Activated CD4-positive, alpha-beta T cell treated with anti-CD3 and anti-CD28 coated beads for 36 hours (primary cell): ENCODE measurements around the gene CBX2. TPM values are rescaled to one million over a fixed set of nuclear protein-coding genes. Genes with fewer than 3 reads are reported as not detected.

ENCODE experiments used
- ATAC-seq: fragments of 200-7000 bp; cut with Tn5 transposase; one replicate; pipeline ENCODE4 v1.10.0; 2021; ENCODE audit warnings: mild to moderate bottlenecking, moderate library complexity
- CTCF ChIA-PET: fragments of 350-600 bp; sonication (Branson Sonifier 250); formaldehyde crosslinking; loops from one replicate; lab custom pipeline; 2021; ENCODE audit warnings: antibody characterized with exemption; lab: Charles Lee
- POLR2A ChIA-PET: fragments of 350-600 bp; sonication (Branson Sonifier 250); formaldehyde crosslinking; loops from one replicate; lab custom pipeline; 2021; ENCODE audit warnings: antibody characterized with exemption, inconsistent platforms; lab: Charles Lee
- DNase-seq: peaks from one replicate; pipeline ENCODE4 v3.0.0-alpha.2; 2020
- H3K27ac Mint-ChIP-seq: one replicate; pipeline ENCODE4 v1.8.0; 2021; ENCODE audit warnings: mixed read lengths
- H3K27me3 Mint-ChIP-seq: one replicate; pipeline ENCODE4 v1.8.0; 2021; ENCODE audit warnings: mixed read lengths
- H3K36me3 Mint-ChIP-seq: one replicate; pipeline ENCODE4 v1.8.0; 2021; ENCODE audit warnings: low read depth, mixed read lengths
- H3K4me1 Mint-ChIP-seq: one replicate; pipeline ENCODE4 v1.8.0; 2021; ENCODE audit warnings: mixed read lengths
- H3K4me3 Mint-ChIP-seq: one replicate; pipeline ENCODE4 v1.8.0; 2021; ENCODE audit warnings: mild to moderate bottlenecking, moderate library complexity, mixed read lengths
- H3K9me3 Mint-ChIP-seq: one replicate; pipeline ENCODE4 v1.8.0; 2021; ENCODE audit warnings: low read depth, mixed read lengths
- intact Hi-C, 2 experiments: fragments of 100-400 bp; cut with DNase I in 1 of 2; cut with micrococcal nuclease in 1 of 2; formaldehyde crosslinking; loops; one replicate each; pipeline versions ENCODE4 v1.14.2 to v1.15.1; 2022 to 2024; cut with DNase I, micrococcal nuclease
- total RNA-seq, 2 experiments: library from RNA; stranded (reverse); gene quantifications; one replicate each; pipeline ENCODE4 v1.2.3, GENCODE V29; 2021

Gene CBX2
- total RNA-seq, 2 experiments from 2014 or later: 4.2 to 4.3 TPM

- H3K27ac Mint-ChIP-seq: no peak overlapping the region
- peaks cover 10% of the 10 kb centered on the region for H3K27me3 Mint-ChIP-seq
- peaks cover 8% of the 10 kb centered on the region for H3K4me1 Mint-ChIP-seq
- CTCF ChIA-PET: interaction anchor here (0.8 to 1.1 kb wide), 4 partner anchors 10 to 79 kb away, joined by 3 read pairs; partner anchors contain the start of gene CBX4
- DNase-seq: no peak
- no peak overlapping the region for H3K4me3 Mint-ChIP-seq
- intact Hi-C loops: no loop called here
- no peak for ATAC-seq
- POLR2A ChIA-PET: no interaction called here
- H3K9me3 Mint-ChIP-seq: no peaks in the 10 kb centered on the region
- no peaks in the 10 kb centered on the region for H3K36me3 Mint-ChIP-seq
These were observed 47.1 kb downstream of the CBX2 start for GRCh38 chr17:79824893-79825579.

- Mint-ChIP-seq H3K4me1 (peaks cover 8% of the 10 kb centered on the region), H3K4me3 (no peak overlapping the region), H3K27me3 (peaks cover 10% of the 10 kb centered on the region), H3K9me3 (no peaks in the 10 kb centered on the region), H3K36me3 (no peaks in the 10 kb centered on the region), H3K27ac (no peak overlapping the region)
- intact Hi-C loops: no loop called here
- ATAC-seq: no peak
- CTCF ChIA-PET: interaction anchor here (0.9 to 1.1 kb wide), 4 partner anchors 9 to 14 kb away, joined by 3 read pairs; partner anchors contain the start of gene CBX4
- POLR2A ChIA-PET: no interaction called here
- no peak for DNase-seq
These were observed 47.6 kb downstream of the CBX2 start for GRCh38 chr17:79825580-79825921.

- Mint-ChIP-seq H3K4me1 (peaks cover 8% of the 10 kb centered on the region), H3K27me3 (peaks cover 10% of the 10 kb centered on the region), H3K36me3 (no peaks in the 10 kb centered on the region), H3K27ac (no peak overlapping the region), H3K9me3 (no peaks in the 10 kb centered on the region), H3K4me3 (no peak overlapping the region)
- DNase-seq (no peak), ATAC-seq (no peak)
- CTCF ChIA-PET: interaction anchor here (0.9 to 1.1 kb wide), 2 partner anchors 8 to 9 kb away, joined by 3 read pairs; no protein-coding TSS in a partner anchor
- POLR2A ChIA-PET: no interaction called here
- intact Hi-C loops: no loop called here
These were observed 48.3 kb downstream of the CBX2 start for GRCh38 chr17:79826204-79826680.

GRCh38 chr17:79826841-79827578 lies 49.1 kb downstream of the CBX2 start:
- Mint-ChIP-seq H3K36me3 (no peaks in the 10 kb centered on the region), H3K27me3 (peaks cover 10% of the 10 kb centered on the region), H3K27ac (no peak overlapping the region), H3K4me3 (no peak overlapping the region), H3K9me3 (no peaks in the 10 kb centered on the region), H3K4me1 (peaks cover 8% of the 10 kb centered on the region)
- DNase-seq (no peak), ATAC-seq (no peak)
- ChIA-PET POLR2A (no interaction called here), CTCF (no interaction called here)
- intact Hi-C loops: no loop called here

GRCh38 chr17:79829004-79829403 lies 51.1 kb downstream of the CBX2 start:
- ATAC-seq (no peak), DNase-seq (no peak)
- Mint-ChIP-seq H3K4me1 (peaks cover 12% of the 10 kb centered on the region), H3K27me3 (peaks cover 10% of the 10 kb centered on the region), H3K36me3 (peaks cover 4% of the 10 kb centered on the region), H3K4me3 (no peak overlapping the region), H3K27ac (no peak overlapping the region), H3K9me3 (no peaks in the 10 kb centered on the region)
- ChIA-PET CTCF (interaction anchor here (1.0 kb wide), 1 partner anchor 19 kb away, joined by 3 read pairs; no protein-coding TSS in a partner anchor), POLR2A (interaction anchor here (0.5 kb wide), 1 partner anchor 437 kb away, joined by 5 read pairs; no protein-coding TSS in a partner anchor)
- intact Hi-C loops: no loop called here

- H3K36me3 Mint-ChIP-seq: peaks cover 4% of the 10 kb centered on the region
- peaks cover 12% of the 10 kb centered on the region for H3K4me1 Mint-ChIP-seq
- ATAC-seq: no peak
- DNase-seq: no peak
- H3K9me3 Mint-ChIP-seq: no peaks in the 10 kb centered on the region
- intact Hi-C loops: no loop called here
- ChIA-PET POLR2A (no interaction called here), CTCF (interaction anchor here (1.0 kb wide), 1 partner anchor 19 kb away, joined by 3 read pairs; no protein-coding TSS in a partner anchor)
- H3K4me3 Mint-ChIP-seq: no peak overlapping the region
- H3K27ac Mint-ChIP-seq: no peak overlapping the region
- peaks cover 8% of the 10 kb centered on the region for H3K27me3 Mint-ChIP-seq
These were observed 51.5 kb downstream of the CBX2 start for GRCh38 chr17:79829457-79829856.

- intact Hi-C loops: loop anchor here in 1 of 2 experiments (10.0 kb wide), 1 partner anchor 86 kb away; no protein-coding TSS in a partner anchor
- Mint-ChIP-seq H3K36me3 (peaks cover 11% of the 10 kb centered on the region), H3K27me3 (peaks cover 6% of the 10 kb centered on the region), H3K9me3 (no peaks in the 10 kb centered on the region), H3K4me1 (peaks cover 18% of the 10 kb centered on the region), H3K27ac (no peak overlapping the region), H3K4me3 (no peak overlapping the region)
- ChIA-PET POLR2A (no interaction called here), CTCF (interaction anchor here (0.6 kb wide), 1 partner anchor 68 kb away, joined by 3 read pairs; no protein-coding TSS in a partner anchor)
- DNase-seq (no peak), ATAC-seq (no peak)
These were observed 52.4 kb downstream of the CBX2 start for GRCh38 chr17:79830303-79830702.

GRCh38 chr17:79830763-79831264 lies 52.9 kb downstream of the CBX2 start:
- peaks cover 6% of the 10 kb centered on the region for H3K27me3 Mint-ChIP-seq
- H3K27ac Mint-ChIP-seq: no peak overlapping the region
- ATAC-seq (no peak), DNase-seq (no peak)
- peaks cover 18% of the 10 kb centered on the region for H3K4me1 Mint-ChIP-seq
- intact Hi-C loops: loop anchor here in 1 of 2 experiments (10.0 kb wide), 1 partner anchor 86 kb away; no protein-coding TSS in a partner anchor
- peaks cover 11% of the 10 kb centered on the region for H3K36me3 Mint-ChIP-seq
- CTCF ChIA-PET: interaction anchor here (0.6 kb wide), 1 partner anchor 68 kb away, joined by 3 read pairs; no protein-coding TSS in a partner anchor
- POLR2A ChIA-PET: interaction anchor here (0.7 kb wide), 1 partner anchor 19 kb away, joined by 3 read pairs; no protein-coding TSS in a partner anchor
- H3K4me3 Mint-ChIP-seq: no peak overlapping the region
- H3K9me3 Mint-ChIP-seq: no peaks in the 10 kb centered on the region

GRCh38 chr17:79831265-79832217 lies 53.6 kb downstream of the CBX2 start:
- H3K9me3 Mint-ChIP-seq: no peaks in the 10 kb centered on the region

More at GRCh38 chr17:79831265-79832217, 53.6 kb downstream of the CBX2 start:
- Mint-ChIP-seq H3K36me3 (peaks cover 11% of the 10 kb centered on the region), H3K27me3 (peaks cover 6% of the 10 kb centered on the region), H3K4me1 (peaks cover 13% of the 10 kb centered on the region), H3K27ac (no peak overlapping the region), H3K4me3 (no peak overlapping the region)
- DNase-seq (no peak), ATAC-seq (no peak)
- ChIA-PET CTCF (interaction anchor here (1.0 kb wide), 1 partner anchor 42 kb away, joined by 3 read pairs; no protein-coding TSS in a partner anchor), POLR2A (interaction anchor here (0.7 kb wide), 1 partner anchor 20 kb away, joined by 3 read pairs; no protein-coding TSS in a partner anchor)
- intact Hi-C loops: loop anchor here in 1 of 2 experiments (10.0 kb wide), 1 partner anchor 87 kb away; no protein-coding TSS in a partner anchor
